Measurements from ENCODE around the gene AZIN2.

- TF ChIP-seq CTCF (IDR thresholded peaks at IDR 0.05) = no peak
- TF ChIP-seq POLR2A (IDR thresholded peaks at IDR 0.05) = no peak
- TF ChIP-seq EP300 (IDR thresholded peaks at IDR 0.05; ENCODE audit: low read depth) = no peak
- no peak for TF ChIP-seq POLR2AphosphoS5 (IDR thresholded peaks at IDR 0.05)
Measured at GRCh38 chr1:33168556-33169289, 87.8 kb downstream of the AZIN2 start.
